HEK293 (cell line): Measurements from ENCODE around the gene MSI2.

Experiments used
- AEBP2 ChIP-seq: fragments of 450-650 bp; formaldehyde crosslinking; IDR thresholded peaks from 2 replicates; pipeline ENCODE4 v1.5.1; 2016; ENCODE audit warnings: missing biosample characterization, missing genetic modification characterization, borderline replicate concordance
- BCL11A ChIP-seq: fragments of 450-650 bp; formaldehyde crosslinking; IDR thresholded peaks from 2 replicates; pipeline ENCODE4 v1.5.1; 2016; ENCODE audit warnings: low read depth, missing biosample characterization, missing genetic modification characterization
- BCL11B ChIP-seq: fragments of 450-650 bp; formaldehyde crosslinking; IDR thresholded peaks from 2 replicates; pipeline ENCODE4 v1.5.1; 2016; ENCODE audit warnings: low read depth, missing biosample characterization, missing genetic modification characterization
- EGR2 ChIP-seq: fragments of 450-650 bp; formaldehyde crosslinking; IDR thresholded peaks from 2 replicates; pipeline ENCODE4 v1.5.1; 2016; ENCODE audit warnings: low read depth, missing biosample characterization, missing genetic modification characterization
- GFI1B ChIP-seq: fragments of 450-650 bp; formaldehyde crosslinking; IDR thresholded peaks from 2 replicates; pipeline ENCODE4 v1.5.1; 2016; ENCODE audit warnings: missing biosample characterization, missing genetic modification characterization
- GLI2 ChIP-seq: fragments of 450-650 bp; formaldehyde crosslinking; IDR thresholded peaks from 2 replicates; pipeline ENCODE4; 2017; ENCODE audit warnings: missing biosample characterization, missing genetic modification characterization, low read depth, borderline replicate concordance
- GLI4 ChIP-seq: fragments of 450-650 bp; formaldehyde crosslinking; IDR thresholded peaks from 2 replicates; pipeline ENCODE4 v1.5.1; 2016; ENCODE audit warnings: missing biosample characterization, missing genetic modification characterization
- GLIS1 ChIP-seq: fragments of 450-650 bp; formaldehyde crosslinking; IDR thresholded peaks from 2 replicates; pipeline ENCODE4 v1.5.1; 2016; ENCODE audit warnings: missing biosample characterization, missing genetic modification characterization
- MEIS1 ChIP-seq: sonication (generic); formaldehyde crosslinking; IDR thresholded peaks from 2 replicates; pipeline ENCODE4 v1.8.1; 2022; ENCODE audit warnings: missing genetic modification reagents, mild to moderate bottlenecking, borderline replicate concordance
- ZBTB20 ChIP-seq: fragments of 450-650 bp; formaldehyde crosslinking; IDR thresholded peaks from 2 replicates; pipeline ENCODE4 v1.5.1; 2016; ENCODE audit warnings: missing biosample characterization, missing genetic modification characterization
- ZBTB44 ChIP-seq: fragments of 450-650 bp; IDR thresholded peaks from 2 replicates; pipeline ENCODE4 v1.5.1; 2018; ENCODE audit warnings: missing biosample characterization, mild to moderate bottlenecking, missing genetic modification characterization
- ZBTB7A ChIP-seq: fragments of 450-650 bp; formaldehyde crosslinking; IDR thresholded peaks from 2 replicates; pipeline ENCODE4 v1.5.1; 2016; ENCODE audit warnings: low read depth, missing biosample characterization, missing genetic modification characterization
- ZEB2 ChIP-seq: fragments of 450-650 bp; formaldehyde crosslinking; IDR thresholded peaks from 2 replicates; pipeline ENCODE4 v1.5.1; 2016; ENCODE audit warnings: missing biosample characterization, missing genetic modification characterization
- ZNF155 ChIP-seq: fragments of 450-650 bp; formaldehyde crosslinking; IDR thresholded peaks from 2 replicates; pipeline ENCODE4 v1.5.1; 2016; ENCODE audit warnings: missing biosample characterization, missing genetic modification characterization
- ZNF18 ChIP-seq: fragments of 450-650 bp; formaldehyde crosslinking; IDR thresholded peaks from 2 replicates; pipeline ENCODE4 v1.5.1; 2016; ENCODE audit warnings: missing biosample characterization, missing genetic modification characterization
- ZNF2 ChIP-seq: fragments of 450-650 bp; formaldehyde crosslinking; IDR thresholded peaks from 2 replicates; pipeline ENCODE4 v1.5.1; 2016; ENCODE audit warnings: missing biosample characterization, missing genetic modification characterization
- ZNF302 ChIP-seq: fragments of 450-650 bp; formaldehyde crosslinking; IDR thresholded peaks from 2 replicates; pipeline ENCODE4 v1.5.1; 2016; ENCODE audit warnings: missing biosample characterization, missing genetic modification characterization, low read depth
- ZNF324 ChIP-seq: fragments of 450-650 bp; formaldehyde crosslinking; IDR thresholded peaks from 2 replicates; pipeline ENCODE4 v1.5.1; 2016; ENCODE audit warnings: missing biosample characterization, missing genetic modification characterization
- ZNF350 ChIP-seq: fragments of 450-650 bp; formaldehyde crosslinking; IDR thresholded peaks from 2 replicates; pipeline ENCODE4 v1.5.0; 2017; ENCODE audit warnings: missing biosample characterization, mild to moderate bottlenecking, missing genetic modification characterization
- ZNF37A ChIP-seq: fragments of 450-650 bp; IDR thresholded peaks from 2 replicates; pipeline ENCODE4 v1.5.1; 2018; ENCODE audit warnings: missing biosample characterization, missing genetic modification characterization
- ZNF394 ChIP-seq: fragments of 450-650 bp; formaldehyde crosslinking; IDR thresholded peaks from 2 replicates; pipeline ENCODE4 v1.5.1; 2016; ENCODE audit warnings: missing biosample characterization, missing genetic modification characterization, mild to moderate bottlenecking, moderate library complexity, borderline replicate concordance
- ZNF398 ChIP-seq: fragments of 450-650 bp; formaldehyde crosslinking; IDR thresholded peaks from 2 replicates; pipeline ENCODE4 v1.5.1; 2017; ENCODE audit warnings: missing biosample characterization, missing genetic modification characterization
- ZNF544 ChIP-seq: fragments of 450-650 bp; formaldehyde crosslinking; IDR thresholded peaks from 2 replicates; pipeline ENCODE4 v1.5.0; 2017; ENCODE audit warnings: missing biosample characterization, missing genetic modification characterization
- ZNF558 ChIP-seq: fragments of 450-650 bp; formaldehyde crosslinking; IDR thresholded peaks from 2 replicates; pipeline ENCODE4 v1.5.1; 2016; ENCODE audit warnings: missing biosample characterization, missing genetic modification characterization
- ZNF837 ChIP-seq: fragments of 450-650 bp; formaldehyde crosslinking; IDR thresholded peaks from 2 replicates; pipeline ENCODE4 v1.5.1; 2016; ENCODE audit warnings: missing biosample characterization, missing genetic modification characterization
- ZSCAN30 ChIP-seq: fragments of 450-650 bp; IDR thresholded peaks from 2 replicates; pipeline ENCODE4 v1.5.1; 2018; ENCODE audit warnings: missing biosample characterization, mild to moderate bottlenecking, missing genetic modification characterization, moderate library complexity
- TF ChIP-seq, protein P1 (sequence below): fragments of 450-650 bp; formaldehyde crosslinking; IDR thresholded peaks from 2 replicates; pipeline ENCODE4 v1.5.1; 2016; ENCODE audit warnings: missing biosample characterization, missing genetic modification characterization
- TF ChIP-seq, protein P2 (sequence below): fragments of 450-650 bp; IDR thresholded peaks from 2 replicates; pipeline ENCODE4 v1.5.1; 2018; ENCODE audit warnings: missing biosample characterization, missing genetic modification characterization
- TF ChIP-seq, protein P3 (sequence below): fragments of 450-650 bp; formaldehyde crosslinking; IDR thresholded peaks from 2 replicates; pipeline ENCODE4 v1.5.1; 2016; ENCODE audit warnings: missing biosample characterization, missing genetic modification characterization

MSI2 gene

DNA sequence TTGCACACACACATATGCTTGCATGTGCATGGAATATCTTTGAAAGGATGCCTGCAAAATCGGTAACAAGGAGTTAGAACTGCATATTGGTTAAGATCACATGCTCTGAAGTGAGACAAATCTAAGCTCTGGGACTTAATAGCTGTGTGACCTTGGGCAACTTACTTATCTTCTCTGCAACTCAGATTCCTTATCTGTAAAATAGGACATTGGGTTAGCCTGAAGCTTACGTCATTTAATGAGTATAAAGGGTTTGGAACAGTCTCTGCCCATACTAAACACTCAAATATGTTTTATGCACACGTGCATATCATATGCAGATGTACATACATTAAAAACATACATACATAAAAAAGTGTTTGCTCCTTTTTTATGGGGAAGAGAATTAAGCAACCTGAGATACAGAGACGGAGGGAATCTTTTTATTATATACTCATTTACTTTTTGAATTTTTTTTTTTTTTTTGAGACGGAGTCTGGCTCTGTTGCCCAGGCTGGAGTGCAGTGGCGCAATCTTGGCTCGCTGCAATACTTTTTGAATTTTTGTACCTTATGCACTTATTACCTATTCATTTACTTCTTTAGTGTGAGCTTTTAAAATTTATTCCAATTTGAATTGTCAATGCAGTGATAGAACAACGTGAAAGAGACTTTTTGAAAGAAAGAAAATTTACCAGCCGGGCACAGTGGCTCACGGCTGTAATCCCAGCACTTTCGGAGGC, 282.6 kb downstream of the MSI2 start (continued):
- no peak for TF ChIP-seq ZNF350 (tag by site-specific recombination)
- no peak for TF ChIP-seq ZBTB7A (tag by site-specific recombination)
- TF ChIP-seq ZNF302 (tag by site-specific recombination) = no peak
- no peak for TF ChIP-seq ZNF544 (tag by site-specific recombination)
- TF ChIP-seq ZNF398 = no peak
- no peak for TF ChIP-seq ZSCAN30 (tag by site-specific recombination)
- TF ChIP-seq, protein P1, sequence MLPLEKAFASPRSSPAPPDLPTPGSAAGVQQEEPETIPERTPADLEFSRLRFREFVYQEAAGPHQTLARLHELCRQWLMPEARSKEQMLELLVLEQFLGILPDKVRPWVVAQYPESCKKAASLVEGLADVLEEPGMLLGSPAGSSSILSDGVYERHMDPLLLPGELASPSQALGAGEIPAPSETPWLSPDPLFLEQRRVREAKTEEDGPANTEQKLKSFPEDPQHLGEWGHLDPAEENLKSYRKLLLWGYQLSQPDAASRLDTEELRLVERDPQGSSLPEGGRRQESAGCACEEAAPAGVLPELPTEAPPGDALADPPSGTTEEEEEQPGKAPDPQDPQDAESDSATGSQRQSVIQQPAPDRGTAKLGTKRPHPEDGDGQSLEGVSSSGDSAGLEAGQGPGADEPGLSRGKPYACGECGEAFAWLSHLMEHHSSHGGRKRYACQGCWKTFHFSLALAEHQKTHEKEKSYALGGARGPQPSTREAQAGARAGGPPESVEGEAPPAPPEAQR = no peak
- no peak for TF ChIP-seq GLI4 (tag by site-specific recombination)
- TF ChIP-seq, protein P2, sequence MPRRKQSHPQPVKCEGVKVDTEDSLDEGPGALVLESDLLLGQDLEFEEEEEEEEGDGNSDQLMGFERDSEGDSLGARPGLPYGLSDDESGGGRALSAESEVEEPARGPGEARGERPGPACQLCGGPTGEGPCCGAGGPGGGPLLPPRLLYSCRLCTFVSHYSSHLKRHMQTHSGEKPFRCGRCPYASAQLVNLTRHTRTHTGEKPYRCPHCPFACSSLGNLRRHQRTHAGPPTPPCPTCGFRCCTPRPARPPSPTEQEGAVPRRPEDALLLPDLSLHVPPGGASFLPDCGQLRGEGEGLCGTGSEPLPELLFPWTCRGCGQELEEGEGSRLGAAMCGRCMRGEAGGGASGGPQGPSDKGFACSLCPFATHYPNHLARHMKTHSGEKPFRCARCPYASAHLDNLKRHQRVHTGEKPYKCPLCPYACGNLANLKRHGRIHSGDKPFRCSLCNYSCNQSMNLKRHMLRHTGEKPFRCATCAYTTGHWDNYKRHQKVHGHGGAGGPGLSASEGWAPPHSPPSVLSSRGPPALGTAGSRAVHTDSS = no peak
- TF ChIP-seq ZBTB44 (tag by site-specific recombination) = no peak; the same call in 1 of the 2 replicates
- TF ChIP-seq, protein P3, sequence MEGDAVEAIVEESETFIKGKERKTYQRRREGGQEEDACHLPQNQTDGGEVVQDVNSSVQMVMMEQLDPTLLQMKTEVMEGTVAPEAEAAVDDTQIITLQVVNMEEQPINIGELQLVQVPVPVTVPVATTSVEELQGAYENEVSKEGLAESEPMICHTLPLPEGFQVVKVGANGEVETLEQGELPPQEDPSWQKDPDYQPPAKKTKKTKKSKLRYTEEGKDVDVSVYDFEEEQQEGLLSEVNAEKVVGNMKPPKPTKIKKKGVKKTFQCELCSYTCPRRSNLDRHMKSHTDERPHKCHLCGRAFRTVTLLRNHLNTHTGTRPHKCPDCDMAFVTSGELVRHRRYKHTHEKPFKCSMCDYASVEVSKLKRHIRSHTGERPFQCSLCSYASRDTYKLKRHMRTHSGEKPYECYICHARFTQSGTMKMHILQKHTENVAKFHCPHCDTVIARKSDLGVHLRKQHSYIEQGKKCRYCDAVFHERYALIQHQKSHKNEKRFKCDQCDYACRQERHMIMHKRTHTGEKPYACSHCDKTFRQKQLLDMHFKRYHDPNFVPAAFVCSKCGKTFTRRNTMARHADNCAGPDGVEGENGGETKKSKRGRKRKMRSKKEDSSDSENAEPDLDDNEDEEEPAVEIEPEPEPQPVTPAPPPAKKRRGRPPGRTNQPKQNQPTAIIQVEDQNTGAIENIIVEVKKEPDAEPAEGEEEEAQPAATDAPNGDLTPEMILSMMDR (tag by site-specific recombination) = no peak
- TF ChIP-seq MEIS1 = no peak
- no peak for TF ChIP-seq ZNF37A
- no peak for TF ChIP-seq GLI2
- no peak for TF ChIP-seq ZNF394
- TF ChIP-seq ZBTB20 (tag by site-specific recombination) = no peak; the same call in 1 of the 2 replicates
- no peak for TF ChIP-seq GFI1B
- TF ChIP-seq ZEB2 = no peak
- TF ChIP-seq ZNF2 (tag by site-specific recombination) = no peak
- no peak for TF ChIP-seq GLIS1
- TF ChIP-seq BCL11A (tag by site-specific recombination) = no peak
- TF ChIP-seq ZNF18 (tag by site-specific recombination) = no peak
- no peak for TF ChIP-seq ZNF324 (tag by site-specific recombination)
- TF ChIP-seq ZNF558 (tag by site-specific recombination) = no peak
- no peak for TF ChIP-seq AEBP2
- no peak for TF ChIP-seq ZNF155 (tag by site-specific recombination)
- no peak for TF ChIP-seq BCL11B (tag by site-specific recombination)
- no peak for TF ChIP-seq ZNF837 (tag by site-specific recombination)
- no peak for TF ChIP-seq EGR2
